ENCODE data around the gene MXRA7.

The MXRA7 gene

GRCh38 chr17:76695059-76695831 is 15.5 kb downstream of the MXRA7 start:
- no peak for DNase-seq

- DNase-seq, result no peak
These were observed 19.2 kb downstream of the MXRA7 start for GRCh38 chr17:76691379-76692191.

- no peak for DNase-seq
These were observed 20.0 kb downstream of the MXRA7 start for GRCh38 chr17:76690596-76691280.

GRCh38 chr17:76689859-76690258 is 20.9 kb downstream of the MXRA7 start:
- DNase-seq, result no peak

GRCh38 chr17:76688165-76688622 is 22.6 kb downstream of the MXRA7 start:
- DNase-seq, result no peak

GRCh38 chr17:76687298-76688164 is 23.2 kb downstream of the MXRA7 start:
- DNase-seq, result no peak

- no peak for DNase-seq
These were observed 24.0 kb downstream of the MXRA7 start for GRCh38 chr17:76686538-76687297.

- DNase-seq, result no peak
These were observed 24.9 kb downstream of the MXRA7 start for GRCh38 chr17:76685846-76686245.

GRCh38 chr17:76685366-76685765 is 25.4 kb downstream of the MXRA7 start:
- no peak for DNase-seq

GRCh38 chr17:76684756-76685155 is 26.0 kb downstream of the MXRA7 start:
- no peak for DNase-seq

- DNase-seq, result no peak
These were observed 26.6 kb downstream of the MXRA7 start for GRCh38 chr17:76683921-76684745.

GRCh38 chr17:76683011-76683755 is 27.6 kb downstream of the MXRA7 start:
- no peak for DNase-seq

GRCh38 chr17:76682296-76682695 is 28.5 kb downstream of the MXRA7 start:
- DNase-seq, result no peak

GRCh38 chr17:76681222-76682137 is 29.3 kb downstream of the MXRA7 start:
- DNase-seq, result peak; percentile 70

GRCh38 chr17:76679239-76679638 is 31.5 kb downstream of the MXRA7 start:
- DNase-seq, result no peak

- no peak for DNase-seq
These were observed 32.4 kb downstream of the MXRA7 start for GRCh38 chr17:76678330-76678729.

GRCh38 chr17:76677406-76677805 is 33.4 kb downstream of the MXRA7 start:
- DNase-seq, result no peak

- DNase-seq, result no peak
These were observed 34.1 kb downstream of the MXRA7 start for GRCh38 chr17:76676629-76677028.

GRCh38 chr17:76675648-76676047 is 35.1 kb downstream of the MXRA7 start:
- DNase-seq, result no peak
